Stomach smooth muscle (tissue), 2 donors: Measurements from ENCODE around the gene ARID1B.

ENCODE experiments used
- H3K27ac ChIP-seq: one replicate; pipeline ENCODE4 v1.7.0; 2013; ENCODE audit warnings: mild to moderate bottlenecking, low read length, inconsistent platforms
- H3K27me3 ChIP-seq, 2 donors: one replicate each; pipeline ENCODE4 v1.7.0; 2013; ENCODE audit warnings: low read length in 2 of 2; ENCODE audit not compliant: insufficient read depth in 2 of 2, control insufficient read depth in 1 of 2
- H3K36me3 ChIP-seq, 2 donors: one replicate each; pipeline ENCODE4 v1.7.0; 2013; ENCODE audit warnings: low read length in 2 of 2; ENCODE audit not compliant: control insufficient read depth in 2 of 2, insufficient read depth in 2 of 2
- H3K4me1 ChIP-seq: one replicate; pipeline ENCODE4 v1.7.0; 2013; ENCODE audit warnings: low read length; ENCODE audit not compliant: control insufficient read depth, insufficient read depth
- H3K4me3 ChIP-seq, 2 donors: one replicate each; pipeline ENCODE4 v1.7.0; 2013; ENCODE audit warnings: low read length in 2 of 2
- H3K9ac ChIP-seq, 2 donors: one replicate each; pipeline ENCODE4 v1.7.0; 2013; ENCODE audit warnings: low read length in 2 of 2, mild to moderate bottlenecking in 1 of 2
- H3K9me3 ChIP-seq, 2 donors: one replicate each; pipeline ENCODE4 v1.7.0; 2013; ENCODE audit warnings: low read length in 2 of 2; ENCODE audit not compliant: control insufficient read depth in 2 of 2
- donor health status: healthy.
- donor health status: Pancreatic carcinoma.

The ARID1B gene

GRCh38 chr6:157185986-157186385 lies 408.8 kb downstream of the ARID1B start:
- Histone ChIP-seq H3K9ac (no peak overlapping the region), H3K9me3 (no peaks in the 10 kb centered on the region), H3K27ac (no peak overlapping the region), H3K4me3 (no peak overlapping the region), H3K4me1 (peaks cover 17% of the 10 kb centered on the region), H3K36me3 (peaks cover 22 to 44% of the 10 kb centered on the region in 2 donors), H3K27me3 (no peaks in the 10 kb centered on the region)

- peak overlapping the region in 1 of 2 donors; percentile 22 for H3K4me3 ChIP-seq
- H3K27me3 ChIP-seq, result no peaks in the 10 kb centered on the region
- peaks cover 18 to 41% of the 10 kb centered on the region in 2 donors for H3K36me3 ChIP-seq
- H3K27ac ChIP-seq, result peak overlapping the region; percentile 53
- no peak overlapping the region for H3K9ac ChIP-seq
- peaks cover 17% of the 10 kb centered on the region for H3K4me1 ChIP-seq
- H3K9me3 ChIP-seq, result no peaks in the 10 kb centered on the region
These were observed 409.6 kb downstream of the ARID1B start for GRCh38 chr6:157186785-157187181.

GRCh38 chr6:157187182-157188083 lies 410.3 kb downstream of the ARID1B start:
- H3K9me3 ChIP-seq, result no peaks in the 10 kb centered on the region
- H3K36me3 ChIP-seq, result peaks cover 21 to 38% of the 10 kb centered on the region in 2 donors
- H3K27me3 ChIP-seq, result no peaks in the 10 kb centered on the region
- H3K9ac ChIP-seq, result no peak overlapping the region
- peak overlapping the region; percentile 53 for H3K27ac ChIP-seq
- H3K4me3 ChIP-seq, result peak overlapping the region in 1 of 2 donors; percentile 22
- H3K4me1 ChIP-seq, result peaks cover 17% of the 10 kb centered on the region

GRCh38 chr6:157188213-157188612 lies 411.0 kb downstream of the ARID1B start:
- H3K4me1 ChIP-seq, result peaks cover 17% of the 10 kb centered on the region
- H3K27ac ChIP-seq, result no peak overlapping the region
- no peak overlapping the region for H3K4me3 ChIP-seq
- H3K36me3 ChIP-seq, result peaks cover 25 to 37% of the 10 kb centered on the region in 2 donors
- no peak overlapping the region for H3K9ac ChIP-seq
- H3K27me3 ChIP-seq, result no peaks in the 10 kb centered on the region
- no peaks in the 10 kb centered on the region for H3K9me3 ChIP-seq

- Histone ChIP-seq H3K9me3 (no peaks in the 10 kb centered on the region), H3K27me3 (no peaks in the 10 kb centered on the region), H3K36me3 (peaks cover 28 to 38% of the 10 kb centered on the region in 2 donors), H3K4me1 (peaks cover 2% of the 10 kb centered on the region), H3K9ac (no peak overlapping the region), H3K27ac (no peak overlapping the region), H3K4me3 (no peak overlapping the region)
These were observed 416.3 kb downstream of the ARID1B start for GRCh38 chr6:157193443-157193996.

GRCh38 chr6:157194110-157194509 lies 416.9 kb downstream of the ARID1B start:
- Histone ChIP-seq H3K36me3 (peaks cover 28 to 38% of the 10 kb centered on the region in 2 donors), H3K27ac (no peak overlapping the region), H3K4me1 (peaks cover 4% of the 10 kb centered on the region), H3K27me3 (no peaks in the 10 kb centered on the region), H3K9me3 (no peaks in the 10 kb centered on the region), H3K4me3 (no peak overlapping the region), H3K9ac (no peak overlapping the region)

GRCh38 chr6:157194643-157195042 lies 417.5 kb downstream of the ARID1B start:
- Histone ChIP-seq H3K4me1 (peaks cover 4% of the 10 kb centered on the region), H3K27me3 (no peaks in the 10 kb centered on the region), H3K9ac (no peak overlapping the region), H3K9me3 (no peaks in the 10 kb centered on the region), H3K27ac (no peak overlapping the region), H3K4me3 (no peak overlapping the region), H3K36me3 (peaks cover 28 to 36% of the 10 kb centered on the region in 2 donors)

- Histone ChIP-seq H3K27me3 (no peaks in the 10 kb centered on the region), H3K36me3 (peaks cover 26 to 29% of the 10 kb centered on the region in 2 donors), H3K4me1 (peaks cover 5% of the 10 kb centered on the region), H3K27ac (no peak overlapping the region), H3K9me3 (no peaks in the 10 kb centered on the region), H3K4me3 (no peak overlapping the region), H3K9ac (no peak overlapping the region)
These were observed 419.2 kb downstream of the ARID1B start for GRCh38 chr6:157196391-157196790.

- H3K9me3 ChIP-seq, result no peaks in the 10 kb centered on the region
- peak overlapping the region in 1 of 2 donors; percentile 42 for H3K9ac ChIP-seq
- H3K27ac ChIP-seq, result peak overlapping the region; percentile 66
- no peaks in the 10 kb centered on the region for H3K27me3 ChIP-seq
- peak overlapping the region in 1 of 2 donors; percentile 50 for H3K4me3 ChIP-seq
- H3K36me3 ChIP-seq, result peaks cover 30 to 31% of the 10 kb centered on the region in 2 donors
- peaks cover 5% of the 10 kb centered on the region for H3K4me1 ChIP-seq
These were observed 421.5 kb downstream of the ARID1B start for GRCh38 chr6:157198425-157199279.

GRCh38 chr6:157200117-157200516 lies 422.9 kb downstream of the ARID1B start:
- Histone ChIP-seq H3K9ac (no peak overlapping the region), H3K36me3 (peaks cover 32 to 36% of the 10 kb centered on the region in 2 donors), H3K4me3 (no peak overlapping the region), H3K4me1 (peaks cover 5% of the 10 kb centered on the region), H3K27me3 (no peaks in the 10 kb centered on the region), H3K9me3 (no peaks in the 10 kb centered on the region), H3K27ac (no peak overlapping the region)
